HEK293T (cell line): ENCODE measurements around the gene PRPF8.

Source experiments
- ARNT ChIP-seq: fragments of 450-650 bp; IDR thresholded peaks from 2 replicates; pipeline ENCODE4 v1.6.1; 2017; ENCODE audit warnings: mild to moderate bottlenecking
- BHLHE40 ChIP-seq: fragments of 450-650 bp; IDR thresholded peaks from 2 replicates; pipeline ENCODE4 v1.6.1; 2016; ENCODE audit warnings: mild to moderate bottlenecking, moderate library complexity, borderline replicate concordance
- CTBP1 ChIP-seq: fragments of 450-650 bp; IDR thresholded peaks from 2 replicates; pipeline ENCODE4 v1.6.1; 2016; ENCODE audit warnings: borderline replicate concordance
- ELF4 ChIP-seq: fragments of 450-650 bp; IDR thresholded peaks from 2 replicates; pipeline ENCODE4 v1.6.1; 2017; ENCODE audit warnings: antibody characterized with exemption
- FOXA1 ChIP-seq: fragments of 450-650 bp; IDR thresholded peaks from 2 replicates; pipeline ENCODE4 v1.6.1; 2016; ENCODE audit warnings: mild to moderate bottlenecking
- FOXM1 ChIP-seq: fragments of 450-650 bp; IDR thresholded peaks from 2 replicates; pipeline ENCODE4 v1.6.1; 2017; ENCODE audit warnings: mild to moderate bottlenecking, borderline replicate concordance
- HDGF ChIP-seq: fragments of 450-650 bp; IDR thresholded peaks from 2 replicates; pipeline ENCODE4 v1.6.1; 2017; ENCODE audit warnings: antibody characterized with exemption, borderline replicate concordance
- LEF1 ChIP-seq: fragments of 450-650 bp; IDR thresholded peaks from 2 replicates; pipeline ENCODE4 v1.6.1; 2017; ENCODE audit warnings: mild to moderate bottlenecking, borderline replicate concordance
- NFRKB ChIP-seq: fragments of 450-650 bp; IDR thresholded peaks from 2 replicates; pipeline ENCODE4 v1.6.1; 2016; ENCODE audit warnings: mild to moderate bottlenecking, moderate library complexity
- SP1 ChIP-seq: fragments of 450-650 bp; IDR thresholded peaks from 2 replicates; pipeline ENCODE4 v1.6.1; 2017
- SUZ12 ChIP-seq: fragments of 450-650 bp; IDR thresholded peaks from 2 replicates; pipeline ENCODE4 v1.6.1; 2016; ENCODE audit warnings: mild to moderate bottlenecking
- TARDBP ChIP-seq: fragments of 450-650 bp; IDR thresholded peaks from 2 replicates; pipeline ENCODE4 v1.6.1; 2016
- ZNF384 ChIP-seq: fragments of 450-650 bp; IDR thresholded peaks from 2 replicates; pipeline ENCODE4 v1.6.1; 2016

- TF ChIP-seq ZNF384 (no peak), FOXA1 (no peak), FOXM1 (no peak), ARNT (no peak), TARDBP (no peak), LEF1 (no peak), ELF4 (no peak), SUZ12 (no peak), SP1 (no peak), BHLHE40 (no peak), HDGF (no peak), CTBP1 (no peak), NFRKB (no peak)
Measured at GRCh38 chr17:1626333-1626732, 58.3 kb downstream of the PRPF8 start.
